Progenitor cell of endocrine pancreas (in vitro differentiated cells): ENCODE data around the gene PTPA. TPM values are rescaled to one million over a fixed set of nuclear protein-coding genes. Genes with fewer than 3 reads are reported as not detected.

Experiments used
- DNase-seq: peaks from one replicate; pipeline ENCODE4 v3.0.0; 2021; ENCODE audit warnings: low spot score; ENCODE audit not compliant: unreplicated experiment
- H3K27ac Mint-ChIP-seq: 2 replicates; pipeline ENCODE4 v1.8.0; 2021; ENCODE audit warnings: mild to moderate bottlenecking, moderate library complexity, mixed read lengths
- H3K27me3 Mint-ChIP-seq: 2 replicates; pipeline ENCODE4 v1.8.0; 2021; ENCODE audit warnings: mixed read lengths
- H3K36me3 Mint-ChIP-seq: 2 replicates; pipeline ENCODE4 v1.8.0; 2022; ENCODE audit warnings: mixed read lengths; ENCODE audit not compliant: insufficient read depth
- H3K4me1 Mint-ChIP-seq: 2 replicates; pipeline ENCODE4 v1.8.0; 2021; ENCODE audit warnings: low read depth, mixed read lengths
- H3K4me3 Mint-ChIP-seq: 2 replicates; pipeline ENCODE4 v1.8.0; 2021; ENCODE audit warnings: low read depth, mild to moderate bottlenecking, moderate library complexity, mixed read lengths
- H3K9me3 Mint-ChIP-seq: 2 replicates; pipeline ENCODE4 v1.8.0; 2021; ENCODE audit warnings: low read depth, mixed read lengths
- CTCF ChIP-seq: fragments of 200-600 bp; sonication (generic); IDR thresholded peaks from one replicate; pipeline ENCODE4 v1.5.0; 2021; ENCODE audit warnings: antibody characterized with exemption, mild to moderate bottlenecking; ENCODE audit not compliant: unreplicated experiment
- total RNA-seq: library from RNA; stranded (reverse); gene quantifications from 2 replicates; pipeline ENCODE4 v1.2.1, GENCODE V29; 2021

PTPA gene
- total RNA-seq, 1 donor from 2014 or later = 145 TPM

GRCh38 chr9:129172816-129173215 lies 61.6 kb downstream of the PTPA start:
- H3K9me3 Mint-ChIP-seq = no peaks in the 10 kb centered on the region
- H3K4me1 Mint-ChIP-seq = peaks cover 11% of the 10 kb centered on the region
- H3K36me3 Mint-ChIP-seq = no peaks in the 10 kb centered on the region
- H3K4me3 Mint-ChIP-seq = no peak overlapping the region
- H3K27ac Mint-ChIP-seq = no peak overlapping the region
- no peak for DNase-seq
- peaks cover 18% of the 10 kb centered on the region for H3K27me3 Mint-ChIP-seq
- TF ChIP-seq CTCF = no peak

- H3K4me1 Mint-ChIP-seq = peaks cover 7% of the 10 kb centered on the region
- H3K27me3 Mint-ChIP-seq = peaks cover 18% of the 10 kb centered on the region
- peak overlapping the region; percentile 59 for H3K27ac Mint-ChIP-seq
- H3K36me3 Mint-ChIP-seq = no peaks in the 10 kb centered on the region
- H3K9me3 Mint-ChIP-seq = no peaks in the 10 kb centered on the region
- DNase-seq = no peak
- H3K4me3 Mint-ChIP-seq = peak overlapping the region; percentile 28
- no peak for TF ChIP-seq CTCF
Measured at GRCh38 chr9:129173296-129174101, 62.3 kb downstream of the PTPA start.

- peaks cover 18% of the 10 kb centered on the region for H3K27me3 Mint-ChIP-seq
- H3K36me3 Mint-ChIP-seq = no peaks in the 10 kb centered on the region
- peak; percentile 97 for TF ChIP-seq CTCF
- H3K4me1 Mint-ChIP-seq = peaks cover 13% of the 10 kb centered on the region
- DNase-seq = peak; percentile 88
- H3K9me3 Mint-ChIP-seq = no peaks in the 10 kb centered on the region
- peak overlapping the region; percentile 99 for H3K27ac Mint-ChIP-seq
- H3K4me3 Mint-ChIP-seq = peak overlapping the region; percentile 91
Measured at GRCh38 chr9:129174102-129174723, 63.0 kb downstream of the PTPA start.

GRCh38 chr9:129174724-129175514 lies 63.7 kb downstream of the PTPA start:
- Mint-ChIP-seq H3K4me1 (peaks cover 16% of the 10 kb centered on the region), H3K9me3 (no peaks in the 10 kb centered on the region), H3K36me3 (no peaks in the 10 kb centered on the region), H3K27ac (peak overlapping the region; percentile 99), H3K27me3 (peaks cover 18% of the 10 kb centered on the region), H3K4me3 (peak overlapping the region; percentile 91)
- peak; percentile 44 for DNase-seq
- no peak for TF ChIP-seq CTCF

GRCh38 chr9:129175515-129175824 lies 64.3 kb downstream of the PTPA start:
- no peaks in the 10 kb centered on the region for H3K9me3 Mint-ChIP-seq
- H3K27me3 Mint-ChIP-seq = peaks cover 18% of the 10 kb centered on the region
- peak overlapping the region; percentile 96 for H3K27ac Mint-ChIP-seq
- TF ChIP-seq CTCF = no peak
- H3K4me3 Mint-ChIP-seq = peak overlapping the region; percentile 91
- H3K36me3 Mint-ChIP-seq = no peaks in the 10 kb centered on the region
- no peak for DNase-seq
- H3K4me1 Mint-ChIP-seq = peaks cover 18% of the 10 kb centered on the region
